Right lobe of liver (tissue), 4 donors: ENCODE data around the gene OAS2.

Source experiments
- CTCF ChIP-seq, 4 donors: fragments of 200-600 bp in 3 of 4; fragments of 450-650 bp in 1 of 4; IDR thresholded peaks; one replicate each; pipeline versions ENCODE4 v1.5.1 to v1.8.0; 2016 to 2022; ENCODE audit warnings: antibody characterized with exemption in 4 of 4, mild to moderate bottlenecking in 2 of 4
- POLR2A ChIP-seq: fragments of 450-650 bp; IDR thresholded peaks from one replicate; pipeline ENCODE4 v1.6.1; 2017; ENCODE audit warnings: antibody characterized with exemption, mild to moderate bottlenecking
- donor health status: DM: no; HTN: no; CAD: no.
- donor health status: DM: no; HTN: no; CAD: no.
- donor health status: DM: no; HTN: yes; CAD: no.

GRCh38 chr12:112998987-112999767 lies 20.9 kb downstream of the OAS2 start:
- TF ChIP-seq CTCF (IDR thresholded peaks at IDR 0.05) (no peak), POLR2A (no peak)
